ENCODE data around the gene WLS. TPM values are rescaled to one million over a fixed set of nuclear protein-coding genes. Genes with fewer than 3 reads are reported as not detected.

The WLS gene
- total RNA-seq, 1 donor from 2014 or later: 123 TPM

- no peak for DNase-seq (ENCODE audit: low spot score, unreplicated experiment)
- TF ChIP-seq CTCF (IDR thresholded peaks at IDR 0.05; ENCODE audit: unreplicated experiment): no peak
- no peak overlapping the region for H3K4me3 Mint-ChIP-seq (ENCODE audit: low read depth)
- H3K4me1 Mint-ChIP-seq (ENCODE audit: low read depth): peaks cover 17% of the 10 kb centered on the region
- H3K9me3 Mint-ChIP-seq (ENCODE audit: low read depth): no peaks in the 10 kb centered on the region
- no peak overlapping the region for H3K27ac Mint-ChIP-seq
- H3K36me3 Mint-ChIP-seq (ENCODE audit: insufficient read depth): peaks cover 6% of the 10 kb centered on the region
- H3K27me3 Mint-ChIP-seq: no peaks in the 10 kb centered on the region
Observed at GRCh38 chr1:68227598-68227997, 4.7 kb downstream of the WLS start.

GRCh38 chr1:68225781-68226180, 6.5 kb downstream of the WLS start:
- H3K27me3 Mint-ChIP-seq: no peaks in the 10 kb centered on the region
- H3K36me3 Mint-ChIP-seq (ENCODE audit: insufficient read depth): peaks cover 6% of the 10 kb centered on the region
- no peak for TF ChIP-seq CTCF (IDR thresholded peaks at IDR 0.05; ENCODE audit: unreplicated experiment)
- no peak for DNase-seq (ENCODE audit: low spot score, unreplicated experiment)
- peaks cover 36% of the 10 kb centered on the region for H3K4me1 Mint-ChIP-seq (ENCODE audit: low read depth)
- no peak overlapping the region for H3K27ac Mint-ChIP-seq
- H3K4me3 Mint-ChIP-seq (ENCODE audit: low read depth): no peak overlapping the region
- no peaks in the 10 kb centered on the region for H3K9me3 Mint-ChIP-seq (ENCODE audit: low read depth)

- H3K36me3 Mint-ChIP-seq (ENCODE audit: insufficient read depth): peaks cover 6% of the 10 kb centered on the region
- H3K9me3 Mint-ChIP-seq (ENCODE audit: low read depth): no peaks in the 10 kb centered on the region
- TF ChIP-seq CTCF (IDR thresholded peaks at IDR 0.05; ENCODE audit: unreplicated experiment): no peak
- H3K27me3 Mint-ChIP-seq: no peaks in the 10 kb centered on the region
- peaks cover 28% of the 10 kb centered on the region for H3K4me1 Mint-ChIP-seq (ENCODE audit: low read depth)
- no peak overlapping the region for H3K27ac Mint-ChIP-seq
- H3K4me3 Mint-ChIP-seq (ENCODE audit: low read depth): no peak overlapping the region
- DNase-seq (ENCODE audit: low spot score, unreplicated experiment): no peak
Observed at GRCh38 chr1:68223687-68224086, 8.6 kb downstream of the WLS start.

- no peak for DNase-seq (ENCODE audit: low spot score, unreplicated experiment)
- H3K27ac Mint-ChIP-seq: peak overlapping the region; percentile 79
- H3K36me3 Mint-ChIP-seq (ENCODE audit: insufficient read depth): peaks cover 6% of the 10 kb centered on the region
- H3K27me3 Mint-ChIP-seq: no peaks in the 10 kb centered on the region
- TF ChIP-seq CTCF (IDR thresholded peaks at IDR 0.05; ENCODE audit: unreplicated experiment): no peak
- no peaks in the 10 kb centered on the region for H3K9me3 Mint-ChIP-seq (ENCODE audit: low read depth)
- H3K4me1 Mint-ChIP-seq (ENCODE audit: low read depth): peaks cover 31% of the 10 kb centered on the region
- H3K4me3 Mint-ChIP-seq (ENCODE audit: low read depth): no peak overlapping the region
Observed at GRCh38 chr1:68221980-68222373, 10.3 kb downstream of the WLS start.

- Mint-ChIP-seq H3K4me3 (ENCODE audit: low read depth) (no peak overlapping the region), H3K27ac (peak overlapping the region; percentile 79), H3K9me3 (ENCODE audit: low read depth) (no peaks in the 10 kb centered on the region), H3K36me3 (ENCODE audit: insufficient read depth) (peaks cover 2% of the 10 kb centered on the region), H3K4me1 (ENCODE audit: low read depth) (peaks cover 34% of the 10 kb centered on the region), H3K27me3 (no peaks in the 10 kb centered on the region)
- DNase-seq (ENCODE audit: low spot score, unreplicated experiment): no peak
- TF ChIP-seq CTCF (IDR thresholded peaks at IDR 0.05; ENCODE audit: unreplicated experiment): no peak
Observed at GRCh38 chr1:68221001-68221979, 11.0 kb downstream of the WLS start.

Measured in progenitor cell of endocrine pancreas (in vitro differentiated cells).